Measurements from ENCODE around the gene DENND1B.

DNA sequence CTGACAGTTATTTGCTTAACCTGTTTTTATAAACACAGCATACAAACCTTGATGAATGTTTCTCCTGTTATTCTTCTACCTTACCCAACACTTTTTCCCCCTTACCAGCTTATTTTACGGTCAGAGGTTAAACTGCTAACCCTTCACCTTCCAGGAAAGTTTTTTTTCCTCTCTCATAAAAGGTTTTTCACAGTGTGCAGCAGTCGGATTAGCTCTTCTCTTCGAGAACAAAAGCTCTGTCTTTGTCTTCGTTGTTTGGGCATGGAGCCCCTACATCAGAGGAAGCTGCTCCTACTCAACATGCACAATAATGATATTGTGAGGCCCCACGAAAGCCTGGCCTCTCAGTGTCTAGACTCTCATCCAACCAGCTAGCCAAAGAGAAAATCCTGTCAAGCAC, 42.0 kb downstream of the DENND1B start:
- TF ChIP-seq SMC3 (IDR thresholded peaks at IDR 0.05; ENCODE audit: low read depth, low read length) (no peak), GABPA (IDR thresholded peaks at IDR 0.05; ENCODE audit: low read depth) (no peak), RAD21 (IDR thresholded peaks at IDR 0.05; ENCODE audit: low read length) (no peak)
- TF ChIP-seq, protein P1, sequence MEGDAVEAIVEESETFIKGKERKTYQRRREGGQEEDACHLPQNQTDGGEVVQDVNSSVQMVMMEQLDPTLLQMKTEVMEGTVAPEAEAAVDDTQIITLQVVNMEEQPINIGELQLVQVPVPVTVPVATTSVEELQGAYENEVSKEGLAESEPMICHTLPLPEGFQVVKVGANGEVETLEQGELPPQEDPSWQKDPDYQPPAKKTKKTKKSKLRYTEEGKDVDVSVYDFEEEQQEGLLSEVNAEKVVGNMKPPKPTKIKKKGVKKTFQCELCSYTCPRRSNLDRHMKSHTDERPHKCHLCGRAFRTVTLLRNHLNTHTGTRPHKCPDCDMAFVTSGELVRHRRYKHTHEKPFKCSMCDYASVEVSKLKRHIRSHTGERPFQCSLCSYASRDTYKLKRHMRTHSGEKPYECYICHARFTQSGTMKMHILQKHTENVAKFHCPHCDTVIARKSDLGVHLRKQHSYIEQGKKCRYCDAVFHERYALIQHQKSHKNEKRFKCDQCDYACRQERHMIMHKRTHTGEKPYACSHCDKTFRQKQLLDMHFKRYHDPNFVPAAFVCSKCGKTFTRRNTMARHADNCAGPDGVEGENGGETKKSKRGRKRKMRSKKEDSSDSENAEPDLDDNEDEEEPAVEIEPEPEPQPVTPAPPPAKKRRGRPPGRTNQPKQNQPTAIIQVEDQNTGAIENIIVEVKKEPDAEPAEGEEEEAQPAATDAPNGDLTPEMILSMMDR (IDR thresholded peaks at IDR 0.05) = no peak
- TF ChIP-seq, protein P2, sequence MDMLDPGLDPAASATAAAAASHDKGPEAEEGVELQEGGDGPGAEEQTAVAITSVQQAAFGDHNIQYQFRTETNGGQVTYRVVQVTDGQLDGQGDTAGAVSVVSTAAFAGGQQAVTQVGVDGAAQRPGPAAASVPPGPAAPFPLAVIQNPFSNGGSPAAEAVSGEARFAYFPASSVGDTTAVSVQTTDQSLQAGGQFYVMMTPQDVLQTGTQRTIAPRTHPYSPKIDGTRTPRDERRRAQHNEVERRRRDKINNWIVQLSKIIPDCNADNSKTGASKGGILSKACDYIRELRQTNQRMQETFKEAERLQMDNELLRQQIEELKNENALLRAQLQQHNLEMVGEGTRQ (IDR thresholded peaks at IDR 0.05; ENCODE audit: borderline replicate concordance, low read depth, low read length) = no peak
